ELR (cell line): Measurements from ENCODE around the gene RFT1.

Experiments used
- DNase-seq: peaks from one replicate; pipeline ENCODE4 v3.0.0-alpha.2; 2015; ENCODE audit warnings: low read depth

The RFT1 gene, protein sequence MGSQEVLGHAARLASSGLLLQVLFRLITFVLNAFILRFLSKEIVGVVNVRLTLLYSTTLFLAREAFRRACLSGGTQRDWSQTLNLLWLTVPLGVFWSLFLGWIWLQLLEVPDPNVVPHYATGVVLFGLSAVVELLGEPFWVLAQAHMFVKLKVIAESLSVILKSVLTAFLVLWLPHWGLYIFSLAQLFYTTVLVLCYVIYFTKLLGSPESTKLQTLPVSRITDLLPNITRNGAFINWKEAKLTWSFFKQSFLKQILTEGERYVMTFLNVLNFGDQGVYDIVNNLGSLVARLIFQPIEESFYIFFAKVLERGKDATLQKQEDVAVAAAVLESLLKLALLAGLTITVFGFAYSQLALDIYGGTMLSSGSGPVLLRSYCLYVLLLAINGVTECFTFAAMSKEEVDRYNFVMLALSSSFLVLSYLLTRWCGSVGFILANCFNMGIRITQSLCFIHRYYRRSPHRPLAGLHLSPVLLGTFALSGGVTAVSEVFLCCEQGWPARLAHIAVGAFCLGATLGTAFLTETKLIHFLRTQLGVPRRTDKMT

DNA sequence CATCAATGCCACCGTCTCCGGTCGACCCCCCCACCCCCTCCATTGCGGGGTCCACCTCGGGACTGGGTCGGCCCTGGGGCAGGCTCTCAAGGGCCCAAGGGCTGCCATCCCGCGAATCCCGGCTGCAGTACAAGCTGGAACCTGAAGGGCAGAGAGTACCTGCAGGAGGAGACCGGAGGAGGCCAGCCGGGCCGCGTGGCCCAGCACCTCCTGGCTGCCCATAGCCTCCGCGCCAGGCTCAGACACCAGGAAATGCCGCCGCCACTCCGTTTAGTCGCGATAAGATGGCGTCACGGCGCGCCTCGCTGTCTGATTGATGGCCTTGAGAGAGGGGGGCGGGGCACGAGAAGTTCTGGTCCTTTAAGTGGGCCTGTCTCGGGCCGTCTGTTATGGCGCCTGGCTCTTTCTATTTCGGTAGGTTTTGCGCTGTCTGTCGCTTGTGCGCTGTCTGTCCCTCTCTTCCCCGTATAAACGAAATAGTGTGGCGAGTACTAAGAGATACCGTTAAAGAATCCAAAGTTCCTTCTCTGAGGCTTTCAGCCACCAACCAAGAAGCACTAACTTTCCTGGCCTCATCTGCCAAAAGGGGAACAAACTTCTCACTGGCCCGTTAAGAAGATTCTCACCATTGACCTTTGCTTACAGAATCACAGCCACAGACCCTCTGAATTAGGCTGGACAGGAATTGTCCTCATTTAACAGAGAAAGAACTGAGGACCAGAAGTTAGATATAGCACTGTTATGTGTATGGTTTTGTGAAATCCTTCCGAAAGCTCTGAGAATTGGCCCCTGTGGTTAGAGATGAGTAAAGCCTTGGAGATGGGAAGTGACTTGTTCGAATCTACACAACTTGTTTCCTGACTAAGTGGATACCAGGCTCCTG lies at the start of gene RFT1:
TSS of gene RFT1 (minus strand) at position 257 of the 883 bp plus-strand sequence. CDS start at position 222, 35 bp downstream.
- peak; percentile 97 for DNase-seq

DNA sequence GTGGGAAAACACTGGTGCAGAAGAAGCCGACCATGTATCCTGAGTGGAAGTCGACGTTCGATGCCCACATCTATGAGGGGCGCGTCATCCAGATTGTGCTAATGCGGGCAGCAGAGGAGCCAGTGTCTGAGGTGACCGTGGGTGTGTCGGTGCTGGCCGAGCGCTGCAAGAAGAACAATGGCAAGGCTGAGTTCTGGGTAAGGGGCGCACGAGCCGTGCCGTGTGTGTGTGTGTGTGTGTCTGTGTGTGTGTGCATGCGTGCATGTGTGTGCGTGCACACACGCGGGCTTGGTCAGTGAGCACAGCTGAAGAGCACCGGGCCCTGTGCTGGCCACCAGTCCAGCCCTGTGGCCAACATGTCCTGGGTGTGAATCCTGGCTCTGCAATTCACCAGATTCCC lies 49.3 kb upstream of the RFT1 start:
- DNase-seq: no peak

DNA sequence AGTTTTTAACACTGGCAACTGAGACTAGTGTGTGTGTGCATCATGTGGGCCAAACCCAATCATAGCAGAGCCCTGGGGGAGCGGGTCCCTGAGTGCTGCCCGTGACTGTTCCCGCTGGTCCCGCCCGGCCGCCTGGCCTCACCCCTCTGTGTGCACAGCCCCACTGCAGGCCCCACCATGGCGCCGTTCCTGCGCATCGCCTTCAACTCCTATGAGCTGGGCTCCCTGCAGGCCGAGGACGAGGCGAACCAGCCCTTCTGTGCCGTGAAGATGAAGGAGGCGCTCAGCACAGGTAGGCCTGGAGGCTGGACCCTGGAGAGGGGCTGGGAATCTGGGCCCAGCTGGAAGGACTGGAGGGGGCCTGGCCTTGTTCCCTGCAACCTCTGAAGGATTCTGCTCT lies 48.0 kb upstream of the RFT1 start:
- DNase-seq: no peak

DNA sequence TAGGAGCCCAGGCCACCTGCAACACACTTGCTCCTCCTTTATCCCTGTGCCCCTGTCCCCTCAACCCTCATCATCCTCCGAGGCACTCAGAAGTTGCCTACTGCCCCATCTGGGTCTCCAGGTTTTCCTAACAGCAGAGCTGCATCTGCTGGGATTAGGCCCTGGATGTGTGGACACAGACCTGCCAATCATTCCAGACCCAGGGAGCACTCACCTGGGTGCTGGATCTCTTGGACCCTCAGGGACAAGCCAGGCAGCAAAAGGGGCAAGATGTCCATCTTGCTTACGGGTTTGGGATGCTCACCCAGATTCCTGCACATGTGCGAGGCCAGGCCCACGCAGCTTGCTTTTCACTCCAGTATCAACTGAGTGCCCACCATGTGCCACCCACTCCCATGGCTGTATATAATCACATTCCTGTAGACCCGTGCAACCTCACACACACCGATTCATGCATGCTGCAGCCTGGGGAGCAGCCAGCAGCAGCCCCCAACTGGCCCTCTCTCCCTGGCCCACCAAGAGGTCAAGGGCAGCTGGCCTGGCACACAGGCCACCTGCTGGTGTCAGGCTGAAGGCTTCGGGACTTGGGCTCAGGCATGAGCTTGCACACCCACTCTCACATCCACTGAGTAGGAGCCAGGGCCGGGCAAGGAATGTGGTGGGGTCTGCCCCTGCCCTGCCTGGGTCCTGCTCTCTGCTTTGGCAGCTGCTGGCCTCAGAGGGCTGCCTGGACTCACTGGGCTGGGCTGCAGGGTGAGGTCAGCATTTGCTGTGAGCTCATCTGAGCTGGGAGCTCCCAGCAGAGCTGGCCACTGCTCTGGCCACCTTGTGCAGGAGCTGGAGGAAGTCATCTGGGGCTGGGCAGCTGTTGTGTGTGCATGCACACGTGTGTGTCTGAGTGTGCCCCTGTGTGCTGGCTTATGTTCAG lies 45.6 kb upstream of the RFT1 start:
- no peak for DNase-seq

DNA sequence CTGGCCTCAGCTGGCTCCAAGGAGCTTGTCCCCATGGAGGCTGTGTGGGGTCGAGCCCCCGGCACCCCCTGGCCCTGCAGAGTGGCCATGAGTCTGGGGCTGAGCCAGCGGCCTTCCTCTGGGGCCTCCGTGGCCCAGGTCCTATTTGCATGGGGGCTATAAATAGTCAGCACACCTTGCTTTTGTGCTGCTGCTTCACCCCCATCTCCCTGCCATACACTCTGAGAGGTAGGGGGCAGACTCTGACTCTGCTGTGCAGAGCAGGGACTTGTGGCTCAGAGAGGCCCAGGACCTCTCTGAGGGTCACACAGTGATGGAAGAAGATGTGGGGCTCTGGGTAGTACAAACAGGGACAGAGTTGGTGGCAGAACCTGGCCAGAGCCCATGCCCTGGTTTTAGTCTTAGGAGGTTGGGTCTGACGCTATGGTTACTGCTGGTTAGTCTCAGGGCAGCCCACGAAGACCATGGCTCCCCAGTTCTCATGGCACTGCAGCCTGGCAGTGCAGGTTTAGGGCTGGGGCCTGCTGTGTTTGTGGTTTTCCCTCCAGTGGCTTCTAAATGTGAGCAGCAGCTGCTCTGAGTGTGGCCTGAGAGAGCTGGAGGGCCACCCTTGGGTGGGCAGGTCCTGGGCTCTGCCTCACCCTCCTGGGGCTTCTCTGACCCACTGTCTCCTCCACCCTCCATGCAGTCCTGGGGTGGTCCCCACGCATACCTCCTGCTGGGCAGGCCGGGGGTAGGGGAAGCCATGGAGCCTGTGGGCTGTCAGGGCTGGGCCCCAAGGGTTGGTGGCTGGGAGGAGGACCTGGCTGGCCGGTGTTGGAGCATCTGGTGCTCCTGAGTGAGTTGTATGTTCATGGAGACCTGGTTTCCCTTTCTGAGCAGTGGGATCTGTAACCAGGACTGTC lies 44.4 kb upstream of the RFT1 start:
- DNase-seq: no peak

DNA sequence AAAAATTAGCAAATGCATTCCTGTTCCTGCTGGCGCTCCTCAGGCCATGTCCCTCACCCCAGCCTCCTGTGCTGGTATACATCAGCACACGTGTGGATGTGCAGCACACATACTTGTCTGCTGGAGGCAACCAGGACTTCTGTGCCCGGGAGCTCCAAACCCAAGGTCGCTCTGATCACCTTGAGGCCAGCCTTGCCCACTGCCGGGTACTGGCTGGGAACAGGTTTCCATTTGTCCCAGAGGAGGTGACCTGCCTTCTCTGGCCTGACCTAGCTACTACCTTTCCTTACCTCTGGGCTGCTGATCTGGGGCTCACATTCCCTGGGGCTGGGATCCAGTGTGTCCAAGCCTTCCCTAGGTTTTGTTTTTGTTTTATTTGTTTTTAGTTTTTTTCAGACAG lies 42.9 kb upstream of the RFT1 start:
- DNase-seq: no peak

DNA sequence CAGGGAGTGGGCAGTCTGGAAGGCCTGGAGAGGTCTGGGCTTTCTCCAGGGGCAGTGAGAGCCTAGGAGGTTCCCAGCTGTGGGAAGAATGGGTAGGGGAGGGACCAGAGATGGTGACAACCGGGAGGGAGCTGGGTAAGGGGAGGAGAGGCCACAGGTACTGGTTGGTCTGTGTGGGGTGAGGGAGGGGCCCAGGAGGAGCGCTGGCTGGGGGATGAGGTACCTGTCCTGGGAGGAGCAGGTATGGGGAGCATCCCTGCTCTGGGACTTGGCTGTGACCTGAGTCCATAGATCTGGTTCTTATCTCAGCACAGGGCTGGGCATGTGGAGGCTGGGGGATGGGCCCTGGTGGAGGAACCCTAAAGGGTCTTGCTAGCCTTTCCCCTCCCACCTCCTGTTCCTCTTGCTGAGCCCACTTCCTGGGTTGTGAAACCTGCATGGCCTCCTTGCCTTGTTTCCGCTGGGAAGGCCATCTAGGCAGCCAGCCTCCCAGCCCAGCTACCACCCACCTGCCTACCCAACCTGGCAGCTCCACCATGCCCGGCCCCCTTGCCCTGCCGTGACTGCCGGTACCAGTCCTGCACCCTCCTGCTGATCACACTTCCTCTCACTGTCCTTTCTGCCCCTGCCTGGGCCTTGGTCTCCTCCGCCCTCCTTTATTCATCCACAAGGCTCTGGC lies 41.7 kb upstream of the RFT1 start:
- no peak for DNase-seq

DNA sequence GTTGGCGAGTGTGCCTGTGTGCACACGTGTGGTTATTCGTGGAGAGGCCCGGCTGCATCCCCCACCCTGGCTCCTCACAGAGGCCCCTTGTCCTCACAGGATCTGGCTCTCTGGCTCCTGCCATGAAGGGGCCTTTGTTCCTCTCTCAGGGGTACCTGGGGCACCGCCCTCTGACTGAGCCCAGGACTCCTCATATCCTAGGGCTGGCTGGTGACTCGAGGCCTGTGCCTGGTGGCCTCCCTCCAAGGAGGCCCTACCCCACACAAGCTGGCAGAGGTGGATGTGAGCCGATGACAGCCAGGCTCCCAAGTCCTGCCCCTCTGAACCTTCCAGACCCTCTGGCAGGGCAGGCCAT lies 40.8 kb upstream of the RFT1 start:
- no peak for DNase-seq

DNA sequence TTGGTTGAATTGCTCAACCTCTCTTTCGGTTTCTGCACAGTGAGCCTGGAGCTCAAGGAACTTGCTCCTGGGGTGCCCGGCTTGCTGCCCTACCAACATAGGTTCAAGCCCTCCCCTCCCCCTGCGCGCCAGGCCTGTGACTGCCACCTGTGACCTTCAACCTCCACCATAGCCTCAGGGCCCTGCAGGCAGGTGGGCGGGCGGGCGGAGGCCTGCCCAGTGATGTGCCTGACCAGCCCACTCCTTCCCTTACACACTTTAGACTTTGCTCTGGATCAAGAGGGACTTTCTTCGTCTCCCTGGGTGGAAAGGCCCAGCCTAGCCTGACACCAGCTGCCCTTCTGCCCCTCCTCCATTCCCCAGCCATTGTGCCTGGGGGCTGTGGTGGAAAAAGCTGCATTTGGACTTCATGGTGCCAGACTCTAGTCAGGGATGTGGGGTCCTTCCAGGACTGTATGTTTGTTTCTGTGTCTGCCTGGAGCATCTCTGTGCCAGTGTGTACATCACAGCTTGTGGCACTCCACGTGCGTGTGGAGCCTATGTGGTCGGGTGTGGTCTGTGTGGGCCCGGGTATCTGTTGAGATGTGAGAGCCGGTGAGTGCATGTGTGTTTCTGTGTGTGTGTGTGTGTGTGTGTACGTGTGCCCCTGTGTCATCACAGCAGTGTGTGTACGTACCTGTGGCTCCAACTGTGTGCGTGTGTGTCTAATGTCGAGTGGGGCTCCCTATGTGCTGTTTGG lies 40.3 kb upstream of the RFT1 start:
- no peak for DNase-seq

DNA sequence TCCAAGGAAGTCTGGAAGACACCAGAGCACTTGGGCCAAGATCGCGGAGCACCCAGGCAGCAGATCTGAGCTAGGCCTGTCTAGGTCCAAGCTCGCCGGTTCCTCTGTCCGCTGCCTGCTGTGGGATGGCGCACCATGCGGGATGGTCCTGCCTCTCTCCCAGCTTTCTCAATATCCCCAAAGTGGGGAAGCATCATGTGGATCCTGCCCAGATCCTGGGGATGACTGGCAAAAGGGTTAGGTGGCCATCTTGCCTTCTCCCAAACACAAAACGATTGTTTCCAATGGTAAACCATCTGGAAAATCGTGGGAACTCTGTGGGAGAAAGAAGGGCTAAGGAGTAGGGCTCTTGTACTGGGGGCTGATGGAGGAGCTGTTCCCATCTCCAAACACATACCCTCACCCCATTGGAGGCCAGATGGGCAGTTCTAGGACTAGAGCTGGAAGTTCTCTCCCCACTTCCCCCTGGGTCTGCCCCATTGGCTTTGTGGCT lies 39.6 kb upstream of the RFT1 start:
- DNase-seq: no peak

DNA sequence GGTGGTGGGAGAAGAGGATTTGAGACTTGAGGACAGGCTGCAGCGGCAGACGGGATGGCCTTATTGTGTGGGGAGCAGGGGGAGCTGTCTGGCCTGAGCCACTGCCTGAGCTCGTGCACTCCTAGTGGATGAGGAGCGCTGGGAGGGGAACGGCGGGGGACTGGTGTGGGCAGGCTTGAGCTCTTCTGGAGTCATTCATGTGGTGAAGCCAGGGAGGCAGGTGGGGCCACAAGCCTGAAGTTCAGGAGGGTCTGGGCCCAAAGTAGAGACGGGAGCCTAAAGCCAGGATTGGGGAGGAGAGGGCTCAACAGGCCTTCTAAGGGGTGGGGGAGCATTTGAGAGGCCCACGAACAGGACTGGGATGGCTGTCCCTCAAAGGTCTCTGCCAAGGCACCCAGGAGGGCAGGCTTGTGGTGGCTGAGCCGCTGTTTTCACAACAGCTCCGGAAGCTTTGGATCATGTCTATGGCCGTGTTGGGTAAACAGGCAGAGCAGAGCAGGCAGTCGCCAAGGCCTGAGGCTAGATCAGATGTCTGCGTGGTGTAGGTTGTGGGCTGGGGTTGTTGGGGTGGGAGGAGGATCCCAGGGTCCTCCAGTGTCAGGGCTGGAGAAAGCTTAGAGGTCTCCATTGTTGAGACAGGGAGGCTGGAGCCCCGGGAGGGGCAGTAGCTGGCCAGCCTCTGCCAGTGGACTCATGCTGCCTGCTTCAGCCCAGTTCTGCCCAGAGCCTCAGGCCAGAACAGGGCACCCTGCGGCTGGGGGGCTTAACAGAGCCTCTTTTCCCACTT lies 39.0 kb upstream of the RFT1 start:
- DNase-seq: no peak

DNA sequence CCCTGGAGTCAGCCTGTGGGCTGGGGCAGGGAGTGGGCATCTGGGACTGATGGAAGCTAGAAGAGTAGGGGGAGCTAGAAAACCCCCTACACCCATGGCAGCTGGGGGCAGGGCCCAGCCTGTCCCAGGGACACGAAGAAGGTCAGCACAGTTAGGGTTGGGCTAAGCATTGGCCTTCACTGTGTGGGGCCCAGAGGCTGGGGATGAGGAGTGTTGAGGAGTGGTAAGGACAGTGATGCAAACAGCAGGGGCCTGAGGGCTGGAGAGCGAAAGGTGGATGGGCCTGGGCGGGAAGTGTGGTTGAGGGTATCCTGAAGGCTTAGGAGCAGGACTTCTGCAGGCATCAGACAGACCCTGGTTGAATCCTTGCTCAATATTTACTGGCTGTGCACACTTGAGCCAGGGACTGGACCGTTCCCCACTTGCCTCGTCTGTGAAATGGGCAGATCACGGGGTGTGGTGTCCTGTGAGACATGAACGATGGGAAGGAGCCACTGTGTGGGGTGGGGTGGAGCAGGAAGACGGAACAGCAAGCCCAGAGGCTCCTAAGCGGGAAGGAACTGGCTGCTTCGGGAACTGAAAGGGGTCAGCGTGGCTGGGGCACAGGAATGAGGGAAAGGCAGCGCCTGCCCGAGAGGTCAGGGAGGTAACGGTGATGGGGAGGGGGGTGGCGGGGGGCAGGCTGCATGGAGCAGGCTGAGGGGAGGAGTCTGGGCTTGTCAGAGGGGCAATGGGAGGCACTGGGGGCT lies 38.1 kb upstream of the RFT1 start:
- no peak for DNase-seq

DNA sequence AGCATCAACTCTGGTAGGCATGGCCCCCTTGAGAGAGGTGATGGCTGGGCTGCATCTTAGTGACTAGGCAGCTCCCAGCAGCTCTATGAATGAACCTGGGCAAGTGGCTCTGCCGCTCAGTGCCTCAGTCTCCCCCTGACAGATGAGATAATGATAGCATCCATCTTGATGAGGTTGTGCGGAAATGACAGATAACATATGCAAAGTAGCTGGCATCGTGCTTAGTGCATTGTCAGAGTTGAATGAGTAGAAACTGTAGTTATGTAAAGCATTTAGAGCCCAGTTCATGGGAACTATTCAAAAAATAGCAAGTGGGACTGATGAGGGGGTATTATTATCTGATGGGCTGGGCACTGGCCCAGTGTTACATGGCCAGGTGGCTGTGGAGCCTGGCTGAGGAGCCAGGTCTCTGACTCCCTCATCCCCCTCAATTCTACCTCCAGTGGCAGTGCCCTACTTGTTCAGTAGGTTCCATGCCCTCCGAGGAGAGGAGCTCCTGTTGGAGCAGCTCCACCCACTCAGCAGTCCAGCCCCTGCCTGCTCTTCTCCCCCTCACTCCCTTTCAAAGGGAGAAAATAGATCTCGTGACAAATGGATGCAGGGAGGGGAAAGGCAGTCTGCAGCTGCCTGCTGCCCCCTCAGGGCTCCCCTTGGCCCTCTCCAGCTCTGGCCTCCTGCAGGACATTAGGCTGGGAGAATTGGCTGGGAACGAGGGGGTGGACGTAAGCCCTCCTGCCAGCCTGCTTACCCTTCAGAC lies 37.4 kb upstream of the RFT1 start:
- no peak for DNase-seq

DNA sequence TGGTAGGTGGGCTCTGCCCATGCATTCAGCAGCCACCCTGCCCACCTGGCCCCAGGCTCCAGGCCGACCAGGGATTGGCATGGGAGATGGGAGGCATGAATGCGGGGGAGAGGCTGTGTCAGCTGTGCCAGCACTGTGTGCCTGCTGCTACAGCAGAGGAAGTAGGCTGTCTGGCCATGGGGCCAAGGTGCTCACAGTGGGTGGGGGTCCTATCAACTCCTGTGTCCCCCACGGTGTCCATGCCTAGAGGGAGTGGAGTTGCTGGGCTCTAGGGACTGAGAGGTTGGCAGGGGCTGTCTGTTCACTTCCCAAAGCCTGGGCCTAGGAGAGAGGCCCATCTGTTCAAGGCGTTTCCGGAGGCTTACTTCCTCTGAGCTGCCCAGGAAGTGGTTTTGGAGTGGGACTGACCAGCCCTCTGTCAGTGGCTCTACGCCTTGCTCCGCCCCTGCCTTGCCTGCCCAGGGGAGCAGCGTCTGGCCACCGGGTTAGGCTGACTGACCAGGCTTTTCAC lies 36.6 kb upstream of the RFT1 start:
- DNase-seq: peak; percentile 86

DNA sequence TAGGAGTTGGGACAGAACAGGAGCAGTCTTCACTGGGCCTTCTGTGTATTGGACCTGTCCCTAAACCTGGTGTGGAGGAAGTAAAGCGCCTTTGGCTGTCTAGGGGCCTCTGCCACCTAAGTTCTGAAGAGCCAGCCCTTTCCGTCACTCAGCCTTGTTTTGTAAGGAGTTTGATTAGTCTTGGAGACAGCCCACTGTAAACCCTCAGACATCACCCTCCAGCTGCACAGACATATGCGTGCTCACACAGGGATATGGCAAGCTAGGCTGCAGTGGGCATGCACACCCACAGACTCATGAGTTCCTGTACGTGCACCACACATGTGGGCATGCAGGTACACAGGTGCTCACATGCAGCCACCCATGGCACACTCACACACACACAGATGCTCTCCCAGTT lies 36.0 kb upstream of the RFT1 start:
- no peak for DNase-seq

DNA sequence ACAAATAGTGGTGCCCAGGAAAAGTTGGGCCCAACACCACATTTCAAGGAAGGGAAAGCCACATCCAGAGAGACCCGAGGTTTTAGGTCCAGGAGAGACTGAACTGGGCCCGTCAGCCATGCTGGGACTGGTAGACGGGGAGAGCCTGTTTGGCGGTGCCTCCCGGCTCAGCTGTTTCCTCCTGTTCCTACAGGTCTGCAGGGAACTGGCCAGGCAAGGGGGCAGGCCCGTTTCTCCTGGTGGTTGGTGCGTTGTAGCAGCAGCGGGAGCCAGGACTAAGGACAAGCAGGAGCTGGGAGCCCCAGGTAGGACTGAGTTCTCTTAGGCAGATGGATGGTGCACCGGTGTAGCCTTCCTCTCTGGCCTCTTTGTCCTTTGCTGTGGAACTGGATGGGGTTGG lies 34.7 kb upstream of the RFT1 start:
- no peak for DNase-seq
